ENCODE results near the gene ACTR1B.
"Not testable (repeated sequence)": the region's sequence is repeated elsewhere in the genome, so short reads cannot be mapped to it uniquely, and the experiment has no call there.

Gene ACTR1B

DNA sequence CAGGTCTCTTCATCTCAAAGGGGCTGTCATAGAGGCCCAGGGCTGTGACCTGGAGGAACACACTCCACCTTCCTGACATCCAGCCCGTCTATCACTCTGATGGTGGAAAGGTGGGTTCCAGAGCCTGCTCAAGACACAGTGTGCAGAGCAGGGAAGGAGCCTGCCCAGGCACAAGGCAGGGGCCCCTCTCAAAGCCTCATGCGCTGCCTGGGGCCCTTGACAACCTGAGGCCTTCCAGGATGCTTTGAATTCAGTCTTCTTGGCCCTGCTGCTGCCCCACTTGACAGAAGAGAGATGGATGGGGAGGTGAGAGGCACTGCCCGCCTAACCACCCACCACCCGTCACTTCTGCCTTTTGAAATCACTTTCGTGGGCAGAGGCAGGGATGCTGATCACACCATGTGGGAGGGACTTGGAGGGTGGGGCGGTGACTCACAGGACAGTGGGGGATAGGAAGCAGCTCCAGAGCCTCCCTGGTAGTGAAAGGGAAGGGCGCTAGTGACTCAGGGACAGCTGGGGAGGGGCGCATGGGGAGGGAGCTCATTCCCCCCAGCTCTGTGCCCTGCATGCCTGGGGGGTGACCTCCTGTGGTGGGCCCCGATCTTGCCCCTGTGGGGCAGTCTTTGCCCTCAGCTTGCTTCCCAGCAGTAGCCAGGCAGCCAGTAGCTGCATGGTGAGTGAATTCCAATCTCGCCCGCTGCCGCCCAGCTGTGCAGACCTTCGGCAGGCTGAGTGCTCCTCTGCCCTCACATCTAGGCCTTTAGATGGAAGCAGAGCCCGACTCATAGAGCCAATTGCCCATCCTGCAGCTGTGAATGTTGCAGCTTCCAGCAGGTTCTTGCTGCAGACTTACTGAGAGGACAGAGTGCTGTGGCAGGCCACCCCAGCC is 44.7 kb downstream of the ACTR1B start:
- not testable (repeated sequence) for H3K4me2 ChIP-seq; H2AFZ ChIP-seq (ENCODE audit: low read depth); H3K9ac ChIP-seq; H3K27ac ChIP-seq; H3K4me1 ChIP-seq (ENCODE audit: low read depth, poor library complexity, severe bottlenecking); H3K36me3 ChIP-seq (ENCODE audit: insufficient read depth); H3K79me2 ChIP-seq (ENCODE audit: insufficient read depth, low read depth); H3K27me3 ChIP-seq (ENCODE audit: insufficient read depth, low read depth); H4K20me1 ChIP-seq (ENCODE audit: insufficient read depth); H3K4me3 ChIP-seq (IDR thresholded peaks at IDR 0.05; ENCODE audit: insufficient read depth, low read depth, low read length)

DNA sequence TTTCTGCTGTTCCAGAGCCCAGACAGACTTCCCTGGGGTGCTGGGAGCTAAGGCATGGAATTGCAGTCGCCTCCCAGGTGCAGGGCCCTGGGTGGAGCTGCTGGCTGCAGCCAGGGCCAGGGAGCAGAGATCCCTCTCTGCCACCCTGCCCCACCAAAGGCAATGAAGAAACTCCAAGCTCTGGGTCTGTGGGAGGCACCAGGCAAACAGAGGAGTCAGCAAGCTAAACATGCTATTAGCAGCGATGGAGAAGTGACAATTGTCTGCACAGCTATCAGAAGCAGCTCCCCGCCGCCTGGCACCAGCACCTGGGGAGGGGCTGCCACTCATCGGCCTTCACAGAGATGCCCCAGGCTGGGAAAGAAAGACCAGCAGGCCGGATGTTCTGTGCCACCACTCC is 45.9 kb downstream of the ACTR1B start:
- no peak overlapping the region for H3K4me2 ChIP-seq
- no peaks in the 10 kb centered on the region for H4K20me1 ChIP-seq (ENCODE audit: insufficient read depth)

GRCh38 chr2:97615746-97616145 is 48.1 kb downstream of the ACTR1B start:
- H3K4me1 ChIP-seq (ENCODE audit: low read depth, poor library complexity, severe bottlenecking); H4K20me1 ChIP-seq (ENCODE audit: insufficient read depth); H3K27ac ChIP-seq; H3K36me3 ChIP-seq (ENCODE audit: insufficient read depth); H3K79me2 ChIP-seq (ENCODE audit: insufficient read depth, low read depth); H3K4me3 ChIP-seq (IDR thresholded peaks at IDR 0.05; ENCODE audit: insufficient read depth, low read depth, low read length); H3K9ac ChIP-seq; H3K27me3 ChIP-seq (ENCODE audit: insufficient read depth, low read depth); H2AFZ ChIP-seq (ENCODE audit: low read depth); H3K4me2 ChIP-seq: not testable (repeated sequence)

More for the DNA sequence above, 45.9 kb downstream of the ACTR1B start:
- Histone ChIP-seq H3K4me3 (IDR thresholded peaks at IDR 0.05; ENCODE audit: insufficient read depth, low read depth, low read length) (no peak overlapping the region), H3K27ac (no peak overlapping the region), H3K4me1 (ENCODE audit: low read depth, poor library complexity, severe bottlenecking) (no peaks in the 10 kb centered on the region), H3K79me2 (ENCODE audit: insufficient read depth, low read depth) (no peaks in the 10 kb centered on the region), H3K36me3 (ENCODE audit: insufficient read depth) (no peaks in the 10 kb centered on the region), H3K9ac (no peak overlapping the region), H2AFZ (ENCODE audit: low read depth) (no peak overlapping the region), H3K27me3 (ENCODE audit: insufficient read depth, low read depth) (no peaks in the 10 kb centered on the region)
- TF ChIP-seq, protein P1, sequence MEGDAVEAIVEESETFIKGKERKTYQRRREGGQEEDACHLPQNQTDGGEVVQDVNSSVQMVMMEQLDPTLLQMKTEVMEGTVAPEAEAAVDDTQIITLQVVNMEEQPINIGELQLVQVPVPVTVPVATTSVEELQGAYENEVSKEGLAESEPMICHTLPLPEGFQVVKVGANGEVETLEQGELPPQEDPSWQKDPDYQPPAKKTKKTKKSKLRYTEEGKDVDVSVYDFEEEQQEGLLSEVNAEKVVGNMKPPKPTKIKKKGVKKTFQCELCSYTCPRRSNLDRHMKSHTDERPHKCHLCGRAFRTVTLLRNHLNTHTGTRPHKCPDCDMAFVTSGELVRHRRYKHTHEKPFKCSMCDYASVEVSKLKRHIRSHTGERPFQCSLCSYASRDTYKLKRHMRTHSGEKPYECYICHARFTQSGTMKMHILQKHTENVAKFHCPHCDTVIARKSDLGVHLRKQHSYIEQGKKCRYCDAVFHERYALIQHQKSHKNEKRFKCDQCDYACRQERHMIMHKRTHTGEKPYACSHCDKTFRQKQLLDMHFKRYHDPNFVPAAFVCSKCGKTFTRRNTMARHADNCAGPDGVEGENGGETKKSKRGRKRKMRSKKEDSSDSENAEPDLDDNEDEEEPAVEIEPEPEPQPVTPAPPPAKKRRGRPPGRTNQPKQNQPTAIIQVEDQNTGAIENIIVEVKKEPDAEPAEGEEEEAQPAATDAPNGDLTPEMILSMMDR (conservative IDR thresholded peaks at IDR 0.05; ENCODE audit: low read depth, low read length), result no peak

- not testable (repeated sequence) for H3K9ac ChIP-seq; H2AFZ ChIP-seq (ENCODE audit: low read depth); H4K20me1 ChIP-seq (ENCODE audit: insufficient read depth); H3K27me3 ChIP-seq (ENCODE audit: insufficient read depth, low read depth); H3K79me2 ChIP-seq (ENCODE audit: insufficient read depth, low read depth); H3K27ac ChIP-seq; H3K4me2 ChIP-seq; H3K4me3 ChIP-seq (IDR thresholded peaks at IDR 0.05; ENCODE audit: insufficient read depth, low read depth, low read length); H3K4me1 ChIP-seq (ENCODE audit: low read depth, poor library complexity, severe bottlenecking); H3K36me3 ChIP-seq (ENCODE audit: insufficient read depth)
Observed at GRCh38 chr2:97611895-97612294, 51.9 kb downstream of the ACTR1B start.

DNA sequence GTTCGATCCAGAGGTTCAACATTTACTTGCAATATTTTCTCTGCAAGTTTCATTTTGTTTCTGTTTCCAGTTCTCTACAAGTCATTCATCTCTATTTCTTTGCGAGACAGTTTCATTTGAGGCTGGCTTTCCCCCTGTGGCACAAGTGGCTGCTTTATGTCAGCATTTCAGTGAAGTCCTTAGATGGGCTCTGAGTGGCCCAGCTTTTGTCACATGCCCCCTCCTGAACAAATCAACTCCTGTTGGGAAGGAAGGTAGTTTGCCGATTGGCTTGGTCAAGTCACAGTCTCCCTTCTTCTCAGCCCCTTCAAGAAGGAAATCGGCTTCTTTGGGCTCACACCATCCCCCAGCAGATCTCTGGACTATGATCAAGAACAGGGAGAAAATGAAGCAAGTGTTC is 55.1 kb downstream of the ACTR1B start:
- not testable (repeated sequence) for H3K4me2 ChIP-seq; H2AFZ ChIP-seq (ENCODE audit: low read depth)

More for the DNA sequence above, 55.1 kb downstream of the ACTR1B start:
- H3K27me3 ChIP-seq (ENCODE audit: insufficient read depth, low read depth); H3K36me3 ChIP-seq (ENCODE audit: insufficient read depth); H3K27ac ChIP-seq; H3K4me3 ChIP-seq (IDR thresholded peaks at IDR 0.05; ENCODE audit: insufficient read depth, low read depth, low read length); H3K79me2 ChIP-seq (ENCODE audit: insufficient read depth, low read depth); H4K20me1 ChIP-seq (ENCODE audit: insufficient read depth); H3K4me1 ChIP-seq (ENCODE audit: low read depth, poor library complexity, severe bottlenecking); H3K9ac ChIP-seq: not testable (repeated sequence)
